GM12878 (cell line): Measurements from ENCODE around the gene ASAP3. TPM values are rescaled to one million over a fixed set of nuclear protein-coding genes. Genes with fewer than 3 reads are reported as not detected.
A peak's percentile ranks its signal among the peaks of the same experiment; 100 is the strongest.

Experiments used
- ATAC-seq: fragments of 200-7000 bp; cut with Tn5 transposase; 3 replicates; pipeline ENCODE4 v1.9.1; 2020; ENCODE audit warnings: mild to moderate bottlenecking, moderate library complexity
- BruUV-seq: library from RNA; stranded (reverse); fragments of 400-500 nt; replicated peaks from 2 replicates; lab custom pipeline; 2021; lab: Mats Ljungman, UMichigan
- CTCF ChIA-PET: fragments of 300-600 bp; sonication (Branson Sonifier 250); formaldehyde crosslinking; extraction: SDS; loops from one replicate; lab custom pipeline; 2021; ENCODE audit warnings: inconsistent platforms; lab: Yijun Ruan, JAX
- POLR2A ChIA-PET: fragments of 350-600 bp; formaldehyde crosslinking; extraction: SDS; loops from one replicate; lab custom pipeline; 2021; ENCODE audit warnings: inconsistent platforms; lab: Charles Lee
- RAD21 ChIA-PET: fragments of 300-600 bp; sonication (Branson Sonifier 250); formaldehyde crosslinking; loops from one replicate; lab custom pipeline; 2023; ENCODE audit warnings: antibody characterized with exemption; ENCODE audit not compliant: unreplicated experiment; lab: Charles Lee
- SMC1A ChIA-PET: fragments of 300-600 bp; sonication (Branson Sonifier 250); formaldehyde crosslinking; loops from one replicate; lab custom pipeline; 2023; ENCODE audit not compliant: unreplicated experiment, uncharacterized antibody; lab: Charles Lee
- DNase-seq: peaks from one replicate; pipeline ENCODE4 v3.0.0-alpha.2; 2011; ENCODE audit warnings: low read depth, low spot score
- FAIRE-seq: peaks from 3 replicates; lab custom pipeline; 2011; peaks lifted over from hg19 to GRCh38; lab: Jason Lieb, UNC
- H2AFZ ChIP-seq: 2 replicates; pipeline ENCODE4 v1.6.0; 2011; ENCODE audit warnings: low read depth, low read length, control low read depth; ENCODE audit not compliant: control insufficient read depth
- H3K27ac ChIP-seq: 2 replicates; pipeline ENCODE4 v1.5.1; 2011; ENCODE audit warnings: control low read depth; ENCODE audit not compliant: control insufficient read depth, insufficient read depth
- H3K27me3 ChIP-seq, 2 experiments: replicated peaks in 1 of 2; 2 replicates each; pipeline versions ENCODE4 v1.6.0 to v1.6.1; 2011; ENCODE audit warnings: low read length in 1 of 2; ENCODE audit not compliant: control insufficient read depth in 2 of 2, insufficient read depth in 2 of 2
- H3K36me3 ChIP-seq, 2 experiments: 2 replicates each; pipeline ENCODE4 v1.5.1; 2011; ENCODE audit warnings: low read length in 1 of 2; ENCODE audit not compliant: control insufficient read depth in 2 of 2, insufficient read depth in 2 of 2
- H3K4me1 ChIP-seq: 2 replicates; pipeline ENCODE4 v1.6.1; 2011; ENCODE audit warnings: mild to moderate bottlenecking, low read length, moderate library complexity, mixed read lengths; ENCODE audit not compliant: control insufficient read depth, insufficient read depth
- H3K4me2 ChIP-seq: 2 replicates; pipeline ENCODE4 v1.6.0; 2011; ENCODE audit warnings: control low read depth; ENCODE audit not compliant: control insufficient read depth, insufficient read depth
- H3K4me3 ChIP-seq: fragments of 200-600 bp; sonication (generic); 2 replicates; pipeline ENCODE4 v1.5.1; 2016
- H3K79me2 ChIP-seq: 2 replicates; pipeline ENCODE4 v1.6.0; 2011; ENCODE audit warnings: low read length; ENCODE audit not compliant: control insufficient read depth, insufficient read depth
- H3K9ac ChIP-seq: 2 replicates; pipeline ENCODE4 v1.8.0; 2011; ENCODE audit warnings: low read length, control low read depth, mixed read lengths; ENCODE audit not compliant: control insufficient read depth, insufficient read depth
- H3K9me3 ChIP-seq: replicated peaks from 3 replicates; pipeline ENCODE4 v1.5.1; 2011; ENCODE audit warnings: mild to moderate bottlenecking, low read length; ENCODE audit not compliant: control insufficient read depth, insufficient read depth
- H4K20me1 ChIP-seq: 2 replicates; pipeline ENCODE4 v1.6.0; 2011; ENCODE audit not compliant: control insufficient read depth, insufficient read depth
- ATF7 ChIP-seq: fragments of 450-650 bp; IDR thresholded peaks from 2 replicates; pipeline ENCODE4 v1.6.1; 2016; ENCODE audit warnings: low read depth, mild to moderate bottlenecking
- BCL3 ChIP-seq: IDR thresholded peaks from 2 replicates; pipeline ENCODE4 v1.6.1; 2011; ENCODE audit warnings: borderline replicate concordance, low read depth, mild to moderate bottlenecking, moderate library complexity, low read length; ENCODE audit not compliant: insufficient read depth, poor library complexity, severe bottlenecking
- EED ChIP-seq: sonication (generic); IDR thresholded peaks from 2 replicates; pipeline ENCODE4 v1.6.1; 2016; ENCODE audit warnings: antibody characterized with exemption, low read depth
- IKZF2 ChIP-seq, 2 experiments: fragments of 450-650 bp; IDR thresholded peaks; 2 replicates each; pipeline ENCODE4 v1.6.1; 2017; ENCODE audit warnings: mild to moderate bottlenecking in 2 of 2, moderate library complexity in 2 of 2
- MYB ChIP-seq: fragments of 150-350 bp; IDR thresholded peaks from 2 replicates; pipeline ENCODE4 v1.6.1; 2014; ENCODE audit warnings: mild to moderate bottlenecking, low read depth, low read length, borderline replicate concordance
- NFXL1 ChIP-seq: fragments of 450-650 bp; IDR thresholded peaks from 2 replicates; pipeline ENCODE4 v1.6.1; 2017; ENCODE audit warnings: antibody characterized with exemption, mild to moderate bottlenecking, borderline replicate concordance
- NFYA ChIP-seq: IDR thresholded peaks from 2 replicates; pipeline ENCODE4 v1.6.1; 2011; ENCODE audit warnings: low read depth, mild to moderate bottlenecking, low read length, improper control_type of control experiment, borderline replicate concordance
- NFYB ChIP-seq: IDR thresholded peaks from 2 replicates; pipeline ENCODE4 v1.6.1; 2011; ENCODE audit warnings: low read depth, mild to moderate bottlenecking, low read length, improper control_type of control experiment, moderate library complexity; ENCODE audit not compliant: insufficient read depth
- RCOR1 ChIP-seq: conservative IDR thresholded peaks from 2 replicates; pipeline ENCODE4 v1.6.1; 2012; ENCODE audit warnings: low read depth, low read length, improper control_type of control experiment
- RELA ChIP-seq: fragments of 450-650 bp; IDR thresholded peaks from 2 replicates; pipeline ENCODE4 v1.8.0; 2014; ENCODE audit warnings: borderline replicate concordance; ENCODE audit not compliant: partially characterized antibody
- SIX5 ChIP-seq: IDR thresholded peaks from 2 replicates; pipeline ENCODE4 v1.6.1; 2011; ENCODE audit warnings: mild to moderate bottlenecking, low read depth, low read length, moderate library complexity; ENCODE audit not compliant: severe bottlenecking
- SMAD5 ChIP-seq: IDR thresholded peaks from 2 replicates; pipeline ENCODE4 v1.6.1; 2016; ENCODE audit warnings: antibody characterized with exemption, low read depth
- SPI1 ChIP-seq: IDR thresholded peaks from 2 replicates; pipeline ENCODE4 v1.6.1; 2011; ENCODE audit warnings: low read depth, mild to moderate bottlenecking, low read length, moderate library complexity, borderline replicate concordance; ENCODE audit not compliant: insufficient read depth
- TAF1 ChIP-seq: IDR thresholded peaks from 2 replicates; pipeline ENCODE4 v1.6.1; 2011; ENCODE audit warnings: mild to moderate bottlenecking, low read depth, low read length, borderline replicate concordance
- TCF7 ChIP-seq: IDR thresholded peaks from 2 replicates; pipeline ENCODE4 v1.6.1; 2014; ENCODE audit warnings: antibody characterized with exemption, borderline replicate concordance
- ZSCAN29 ChIP-seq: fragments of 450-650 bp; IDR thresholded peaks from 2 replicates; pipeline ENCODE4 v1.6.1; 2017; ENCODE audit warnings: mild to moderate bottlenecking, moderate library complexity
- ZZZ3 ChIP-seq: IDR thresholded peaks from 2 replicates; pipeline ENCODE4 v1.6.1; 2011; ENCODE audit warnings: low read depth; ENCODE audit not compliant: control insufficient read depth, insufficient read length
- WGBS: methylation state at CpG from one replicate; pipeline ENCODE4 v1.1.6; 2016; ENCODE audit warnings: low lambda C conversion rate; ENCODE audit not compliant: insufficient replicate concordance, insufficient coverage; ENCODE audit errors: missing lambda C conversion rate; 5-methylcytosine and 5-hydroxymethylcytosine counted together
- in situ Hi-C: fragments of 300-500 bp; cut with MboI; formaldehyde crosslinking; loops from 9 replicates; pipeline ENCODE4 v1.14.3; 2018; ENCODE audit warnings: mixed read lengths
- intact Hi-C: fragments of 100-400 bp; cut with micrococcal nuclease; formaldehyde crosslinking; loops from one replicate; pipeline ENCODE4 v1.14.2; 2022; ENCODE audit not compliant: unreplicated experiment
- polyA plus RNA-seq, 11 experiments: library from polyadenylated mRNA; depleted of rRNA in 4 of 11; unstranded in 6 of 11; stranded (reverse) in 5 of 11; fragments of >200 nt; fragmentation: Nextera tagmentation in 4 of 11; fragmentation: Illumina TruSeq in 1 of 11; extraction: Ambion mirVana in 4 of 11; extraction: Trizol in 1 of 11; gene quantifications; 1 replicate in 1 of 11; 2 replicates in 10 of 11; pipeline versions ENCODE4 v1.2.1 to v1.2.3, GENCODE V29; 2011 to 2016; ENCODE audit warnings: inconsistent platforms in 2 of 11, missing spikeins in 2 of 11, low read depth in 1 of 11
- total RNA-seq, 4 experiments: library from RNA; depleted of rRNA in 3 of 4; stranded (reverse); fragments of >200 nt in 3 of 4; fragmentation: Illumina TruSeq in 1 of 4; extraction: Trizol in 1 of 4; gene quantifications; 2 replicates each; pipeline versions ENCODE4 v1.2.1 to v1.2.3, GENCODE V29; 2013 to 2021
- TF ChIP-seq, protein P1 (sequence below): IDR thresholded peaks from 2 replicates; pipeline ENCODE4 v1.6.1; 2012; ENCODE audit warnings: low read depth, low read length, improper control_type of control experiment

Gene ASAP3
- total and polyA plus RNA-seq, 10 of the 15 experiments (the other 5 are each of a cell fraction or from before 2014, with no cell fraction given): 0.04 to 0.92 (median 0.34) TPM; not detected in 1

DNA sequence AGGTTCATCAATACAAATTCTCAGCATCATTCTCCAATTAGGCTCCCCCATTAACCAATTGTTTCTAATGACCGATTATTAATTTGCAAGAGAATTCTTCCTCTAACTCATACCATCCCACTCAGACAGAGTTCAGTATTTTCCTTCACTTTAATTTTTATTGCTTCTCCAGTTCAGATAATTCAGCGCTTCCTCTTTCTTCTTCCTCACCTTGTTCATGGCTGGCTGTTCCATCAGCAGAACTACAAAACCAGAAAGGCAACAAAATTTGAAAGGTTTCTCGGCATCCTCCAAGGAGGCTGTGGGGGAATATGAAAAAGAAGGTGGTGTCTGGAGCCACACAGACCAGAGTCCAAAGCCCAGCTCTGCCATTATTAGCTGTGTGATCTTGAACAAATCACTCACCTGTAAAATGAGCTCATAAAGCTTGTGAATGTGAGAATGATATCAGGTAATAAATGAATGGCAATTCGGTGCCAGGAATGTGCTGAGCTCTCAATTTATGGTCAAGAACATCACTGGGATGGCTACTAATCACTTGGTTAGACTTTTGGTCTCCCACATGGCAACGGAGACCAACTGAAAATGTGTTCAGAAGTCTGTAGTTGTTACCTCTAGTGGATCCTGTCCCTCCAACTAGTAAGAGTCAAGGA lies 102.6 kb downstream of the ASAP3 start:
- TF ChIP-seq TAF1 (no peak), RCOR1 (no peak), NFYA (no peak), SIX5 (no peak), SMAD5 (no peak), SPI1 (peak; percentile 34; the same call in 1 of the 2 replicates), RELA (no peak)
- Histone ChIP-seq H3K79me2 (no peaks in the 10 kb centered on the region), H4K20me1 (no peaks in the 10 kb centered on the region), H3K27ac (no peak overlapping the region), H3K36me3 (no peaks in the 10 kb centered on the region), H3K9me3 (no peaks in the 10 kb centered on the region), H2AFZ (no peak overlapping the region), H3K4me3 (no peak overlapping the region), H3K9ac (no peak overlapping the region), H3K4me1 (peaks cover 3% of the 10 kb centered on the region; the same call in 1 of the 2 replicates), H3K4me2 (no peak overlapping the region), H3K27me3 (peaks cover 0 to 2% of the 10 kb centered on the region in 2 experiments; a peak in 2 of 4 replicates)
- ChIA-PET SMC1A (no interaction called here), POLR2A (no interaction called here), CTCF (no interaction called here), RAD21 (no interaction called here)
- BruUV-seq: no TSS peak
- ATAC-seq: no peak
- in situ Hi-C loops: no loop called here
- intact Hi-C loops: no loop called here
- no peak for FAIRE-seq
- WGBS: 56% methylated on average over 5 of the region's 5 CpGs
- no peak for DNase-seq

- ChIA-PET POLR2A (no interaction called here), SMC1A (no interaction called here), RAD21 (no interaction called here), CTCF (no interaction called here)
- DNase-seq (no peak), FAIRE-seq (no peak), ATAC-seq (no peak)
- Histone ChIP-seq H2AFZ (no peak overlapping the region), H3K9me3 (no peaks in the 10 kb centered on the region), H3K79me2 (no peaks in the 10 kb centered on the region), H3K4me3 (no peak overlapping the region), H3K27ac (no peak overlapping the region), H4K20me1 (no peaks in the 10 kb centered on the region), H3K4me1 (peaks cover 3% of the 10 kb centered on the region; the same call in 1 of the 2 replicates), H3K27me3 (peaks cover 0 to 2% of the 10 kb centered on the region in 2 experiments; a peak in 2 of 4 replicates), H3K4me2 (no peak overlapping the region), H3K9ac (no peak overlapping the region), H3K36me3 (no peaks in the 10 kb centered on the region)
- BruUV-seq: no TSS peak
- in situ Hi-C loops (no loop called here), intact Hi-C loops (no loop called here)
- WGBS: 53% methylated on average over 5 of the region's 5 CpGs
- TF ChIP-seq TCF7 (no peak), BCL3 (no peak), ATF7 (no peak), IKZF2 (IDR thresholded peaks at IDR 0.05) (no peak), ZSCAN29 (no peak), ZZZ3 (no peak), EED (no peak), MYB (no peak), NFYB (no peak), NFXL1 (no peak)
- TF ChIP-seq, protein P1, sequence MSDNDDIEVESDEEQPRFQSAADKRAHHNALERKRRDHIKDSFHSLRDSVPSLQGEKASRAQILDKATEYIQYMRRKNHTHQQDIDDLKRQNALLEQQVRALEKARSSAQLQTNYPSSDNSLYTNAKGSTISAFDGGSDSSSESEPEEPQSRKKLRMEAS: no peak
Measured at GRCh38 chr1:23380719-23381118, 103.3 kb downstream of the ASAP3 start.
